K562 (cell line): ENCODE results near the gene EFEMP2. TPM values are rescaled to one million over a fixed set of nuclear protein-coding genes. Genes with fewer than 3 reads are reported as not detected.
A peak's percentile ranks its signal among the peaks of the same experiment; 100 is the strongest.

ENCODE experiments used
- ATAC-seq: fragments of 200-7000 bp; cut with Tn5 transposase; 3 replicates; pipeline ENCODE4 v1.9.1; 2020; ENCODE audit warnings: moderate library complexity
- BruUV-seq: library from RNA; stranded (reverse); fragments of 400-500 nt; replicated peaks from 2 replicates; lab custom pipeline; 2021; lab: Mats Ljungman, UMichigan
- CTCF ChIA-PET: fragments of 300-600 bp; formaldehyde crosslinking; extraction: SDS; loops from one replicate; lab custom pipeline; 2021; ENCODE audit warnings: low intra/inter-chr PET ratio; lab: Yijun Ruan, JAX
- POLR2A ChIA-PET: fragments of 300-600, 350-650 bp; sonication (Branson Sonifier 250); formaldehyde crosslinking; extraction: SDS; loops from one replicate; lab custom pipeline; 2021; ENCODE audit warnings: antibody characterized with exemption, inconsistent platforms; lab: Yijun Ruan, JAX
- DNase-seq, 4 experiments: peaks; one replicate each; pipeline versions ENCODE4 v3.0.0 to v3.0.0-alpha.2; 2011 to 2018; ENCODE audit warnings: low spot score in 3 of 4, mixed read lengths in 3 of 4; ENCODE audit errors: extremely low read depth in 1 of 4
- FAIRE-seq: peaks from 2 replicates; lab custom pipeline; 2011; peaks lifted over from hg19 to GRCh38; lab: Jason Lieb, UNC
- H2AFZ ChIP-seq: 2 replicates; pipeline ENCODE4 v1.6.0; 2011; ENCODE audit warnings: low read depth, low read length, control low read depth, inconsistent platforms
- H3K27ac ChIP-seq: fragments of 200-600 bp; 3 replicates; pipeline ENCODE4 v1.8.0; 2011; ENCODE audit warnings: low read depth, mild to moderate bottlenecking, control low read depth, inconsistent platforms, low read length, moderate library complexity, mixed read lengths; ENCODE audit errors: extremely low read depth
- H3K27me3 ChIP-seq, 2 experiments: fragments of 300-600 bp in 1 of 2; 2 replicates in 1 of 2; 3 replicates in 1 of 2; pipeline versions ENCODE4 v1.6.0 to v1.8.0; 2011; ENCODE audit warnings: inconsistent platforms in 2 of 2, low read length in 2 of 2, mild to moderate bottlenecking in 1 of 2, mixed read lengths in 1 of 2, moderate library complexity in 1 of 2; ENCODE audit not compliant: control insufficient read depth in 2 of 2, insufficient read depth in 2 of 2
- H3K36me3 ChIP-seq: fragments of 300-600 bp; 3 replicates; pipeline ENCODE4 v1.8.0; 2011; ENCODE audit warnings: mild to moderate bottlenecking, low read length, inconsistent platforms; ENCODE audit not compliant: control insufficient read depth, insufficient read depth
- H3K4me1 ChIP-seq, 2 experiments: fragments of 200-600 bp in 1 of 2; replicated peaks in 1 of 2; 2 replicates in 1 of 2; 3 replicates in 1 of 2; pipeline versions ENCODE4 v1.5.1 to v1.8.0; 2011; ENCODE audit warnings: inconsistent platforms in 2 of 2, low read length in 2 of 2, mild to moderate bottlenecking in 1 of 2, mixed read lengths in 1 of 2, moderate library complexity in 1 of 2; ENCODE audit not compliant: control insufficient read depth in 2 of 2, insufficient read depth in 2 of 2
- H3K4me2 ChIP-seq: 2 replicates; pipeline ENCODE4 v1.6.1; 2011; ENCODE audit warnings: low read length, control low read depth, inconsistent platforms, mixed read lengths; ENCODE audit not compliant: insufficient read depth
- H3K4me3 ChIP-seq: fragments of 200-600 bp; sonication (generic), shearing (Covaris generic); 2 replicates; pipeline ENCODE4 v1.5.1; 2016; ENCODE audit warnings: control low read depth, inconsistent platforms
- H3K79me2 ChIP-seq: fragments of 200-600 bp; 3 replicates; pipeline ENCODE4 v1.8.0; 2011; ENCODE audit warnings: low read length, inconsistent platforms; ENCODE audit not compliant: control insufficient read depth, insufficient read depth
- H3K9ac ChIP-seq, 2 experiments: 2 replicates each; pipeline versions ENCODE4 v1.6.0 to v1.6.1; 2011; ENCODE audit warnings: low read depth in 2 of 2, low read length in 2 of 2, control low read depth in 1 of 2, inconsistent platforms in 1 of 2, mild to moderate bottlenecking in 1 of 2, mixed read lengths in 1 of 2; ENCODE audit not compliant: insufficient read depth in 1 of 2
- H3K9me1 ChIP-seq: one replicate; pipeline ENCODE4 v1.6.0; 2011; ENCODE audit warnings: inconsistent platforms, mild to moderate bottlenecking, low read length, moderate library complexity; ENCODE audit not compliant: control insufficient read depth, insufficient read depth
- H3K9me3 ChIP-seq: replicated peaks from 2 replicates; pipeline ENCODE4 v1.5.1; 2011; ENCODE audit warnings: low read depth, low read length, inconsistent platforms; ENCODE audit not compliant: control insufficient read depth, insufficient read depth
- H4K20me1 ChIP-seq: replicated peaks from 2 replicates; pipeline ENCODE4 v1.6.1; 2011; ENCODE audit warnings: low read length, inconsistent platforms, mixed read lengths; ENCODE audit not compliant: control insufficient read depth, insufficient read depth
- AFF4 ChIP-seq: sonication (generic); formaldehyde crosslinking; IDR thresholded peaks from 2 replicates; pipeline ENCODE4 v1.8.0; 2023; ENCODE audit warnings: mild to moderate bottlenecking, missing genetic modification reagents
- CEBPG ChIP-seq, 3 experiments: fragments of 200-800 bp in 1 of 3; sonication (Bioruptor generic) in 1 of 3; sonication (generic) in 1 of 3; formaldehyde crosslinking in 1 of 3; IDR thresholded peaks in 2 of 3; conservative IDR thresholded peaks in 1 of 3; 2 replicates each; pipeline versions ENCODE4 v1.6.1 to v1.8.0; 2016 to 2022; ENCODE audit warnings: missing compliant biosample characterization in 2 of 3, missing genetic modification characterization in 2 of 3, mild to moderate bottlenecking in 1 of 3, missing genetic modification reagents in 1 of 3
- ETV5 ChIP-seq: sonication (generic); formaldehyde crosslinking; IDR thresholded peaks from 2 replicates; pipeline ENCODE4 v1.4.0; 2020; ENCODE audit warnings: low read depth, mild to moderate bottlenecking, missing genetic modification reagents
- FOXJ3 ChIP-seq: sonication (generic); formaldehyde crosslinking; IDR thresholded peaks from 2 replicates; pipeline ENCODE4 v1.4.0; 2020; ENCODE audit warnings: mild to moderate bottlenecking, missing genetic modification reagents
- HMBOX1 ChIP-seq: sonication (generic); IDR thresholded peaks from 2 replicates; pipeline ENCODE4 v1.6.1; 2016
- KHSRP ChIP-seq: fragments of 450-650 bp; IDR thresholded peaks from 2 replicates; pipeline ENCODE4 v1.6.1; 2017
- LCOR ChIP-seq: sonication (generic); formaldehyde crosslinking; IDR thresholded peaks from 2 replicates; pipeline ENCODE4 v1.8.0; 2022; ENCODE audit warnings: mild to moderate bottlenecking, missing genetic modification reagents
- MTA2 ChIP-seq: fragments of 450-650 bp; IDR thresholded peaks from 2 replicates; pipeline ENCODE4 v1.6.1; 2016; ENCODE audit warnings: low read depth
- PKNOX1 ChIP-seq: fragments of 450-650 bp; IDR thresholded peaks from 2 replicates; pipeline ENCODE4 v1.6.1; 2016
- SMAD4 ChIP-seq: fragments of 250-450 bp; sonication (Bioruptor Pico); conservative IDR thresholded peaks from 2 replicates; pipeline ENCODE4 v1.8.0; 2021; ENCODE audit warnings: inconsistent platforms, mild to moderate bottlenecking, moderate library complexity
- YY1 ChIP-seq, 3 experiments: IDR thresholded peaks; 2 replicates each; pipeline ENCODE4 v1.6.1; 2011; ENCODE audit warnings: low read length in 2 of 3, mild to moderate bottlenecking in 2 of 3, moderate library complexity in 2 of 3, borderline replicate concordance in 1 of 3, control low read depth in 1 of 3, low read depth in 1 of 3; ENCODE audit not compliant: insufficient read depth in 3 of 3, insufficient replicate concordance in 2 of 3, control insufficient read depth in 1 of 3, insufficient read length in 1 of 3; ENCODE audit errors: extremely low read depth in 1 of 3
- ZNF436 ChIP-seq: fragments of 250-450, 450-650 bp; sonication (Bioruptor Pico); formaldehyde crosslinking; IDR thresholded peaks from 2 replicates; pipeline ENCODE4 v1.7.0; 2020; ENCODE audit warnings: mild to moderate bottlenecking
- ZNF695 ChIP-seq: fragments of 450-650 bp; formaldehyde crosslinking; IDR thresholded peaks from 2 replicates; pipeline ENCODE4 v1.4.0; 2020; ENCODE audit warnings: mild to moderate bottlenecking, moderate library complexity
- WGBS: fragments of 100-300 bp; shearing (Covaris generic); methylation state at CpG from one replicate; pipeline ENCODE4 v1.1.6; 2016; ENCODE audit warnings: low coverage, mixed read lengths; ENCODE audit not compliant: insufficient coverage; ENCODE audit errors: missing lambda C conversion rate; 5-methylcytosine and 5-hydroxymethylcytosine counted together
- in situ Hi-C: fragments of 300-500 bp; cut with MboI; formaldehyde crosslinking; loops from 4 replicates; pipeline ENCODE4 v1.15.0; 2018; ENCODE audit warnings: inconsistent platforms, mixed read lengths
- intact Hi-C: fragments of 100-400 bp; cut with micrococcal nuclease; formaldehyde crosslinking; loops from 2 replicates; pipeline ENCODE4 v1.14.2; 2022
- polyA plus RNA-seq, 8 experiments: library from polyadenylated mRNA; depleted of rRNA in 4 of 8; stranded (reverse) in 5 of 8; unstranded in 3 of 8; fragments of >200 nt; fragmentation: Nextera tagmentation in 2 of 8; fragmentation: Illumina TruSeq in 1 of 8; extraction: Ambion mirVana in 2 of 8; extraction: Trizol in 1 of 8; gene quantifications; 2 replicates each; pipeline versions ENCODE4 v1.2.1 to v1.2.3, GENCODE V29; 2011 to 2014; ENCODE audit warnings: inconsistent platforms in 1 of 8, missing spikeins in 1 of 8
- total RNA-seq, 7 experiments: library from RNA; depleted of rRNA in 6 of 7; stranded (reverse); fragments of >200 nt in 6 of 7; fragmentation: Illumina TruSeq in 2 of 7; extraction: Trizol in 2 of 7; gene quantifications; 2 replicates each; pipeline versions ENCODE4 v1.2.1 to v1.2.3, GENCODE V29; 2011 to 2021; ENCODE audit warnings: low replicate concordance in 1 of 7

EFEMP2 gene
- total and polyA plus RNA-seq, 9 of the 15 experiments (the other 6 are each of a cell fraction or from before 2014, with no cell fraction given): 0.07 to 2.9 (median 0.69) TPM; not detected in 1

GRCh38 chr11:65867284-65868071 is 5.1 kb downstream of the EFEMP2 start:
- peak in 3 of 4 experiments; percentile 51 to 68 (median 60) for DNase-seq
- ChIA-PET POLR2A (interaction anchor here (0.8 to 8.2 kb wide), 4 partner anchors 8 to 45 kb away, joined by 3 to 151 read pairs (median 76); partner anchors contain the start of genes CCDC85B, CFL1, CTSW and FIBP), CTCF (no interaction called here)
- 46% methylated on average over 28 of the region's 29 CpGs for WGBS
- Histone ChIP-seq H3K27ac (peak overlapping the region; percentile 65; the same call in 2 of the 3 replicates), H3K4me1 (peaks cover 18 to 77% of the 10 kb centered on the region in 2 experiments; a peak in 4 of 5 replicates), H3K27me3 (no peaks in the 10 kb centered on the region), H3K4me2 (peak overlapping the region; percentile 49; the same call in 1 of the 2 replicates), H4K20me1 (no peaks in the 10 kb centered on the region), H3K9me3 (no peaks in the 10 kb centered on the region), H3K4me3 (no peak overlapping the region), H2AFZ (no peak overlapping the region), H3K36me3 (peaks cover 57% of the 10 kb centered on the region; the same call in 2 of the 3 replicates), H3K9ac (peak overlapping the region in 1 of 2 experiments; percentile 83; a peak in 3 of 4 replicates), H3K79me2 (peaks cover 6% of the 10 kb centered on the region; the same call in 1 of the 3 replicates), H3K9me1 (no peaks in the 10 kb centered on the region)
- intact Hi-C loops (no loop called here), in situ Hi-C loops (no loop called here)
- BruUV-seq: no TSS peak
- ATAC-seq: peak; percentile 73
- peak; percentile 78 for FAIRE-seq
- TF ChIP-seq KHSRP (no peak), MTA2 (no peak), HMBOX1 (no peak), ZNF436 (CRISPR knock-in tag) (no peak), LCOR (CRISPR knock-in tag) (0 out of 2 replicates have a peak, but pooled peaks have one; percentile 23), CEBPG (CRISPR knock-in tag; IDR thresholded peaks at IDR 0.05) (peak; percentile 48; the same call in 1 of the 2 replicates), CEBPG (tag; conservative IDR thresholded peaks at IDR 0.05 in 1 of 2, IDR thresholded peaks at IDR 0.05 in 1 of 2) (no peak), AFF4 (CRISPR knock-in tag) (peak; percentile 35; the same call in 1 of the 2 replicates), YY1 (IDR thresholded peaks at IDR 0.05; ENCODE audit: borderline replicate concordance in 1 of 3, control insufficient read depth in 1 of 3, extremely low read depth in 1 of 3, insufficient read depth in 3 of 3, insufficient read length in 1 of 3, insufficient replicate concordance in 2 of 3, low read depth in 1 of 3, low read length in 2 of 3) (no peak), PKNOX1 (peak; percentile 52), ETV5 (no peak), FOXJ3 (CRISPR knock-in tag) (no peak), SMAD4 (peak; percentile 59), ZNF695 (no peak)
